DMS53 (cell line): Measurements from ENCODE around the gene DDI2.
A peak's percentile ranks its signal among the peaks of the same experiment; 100 is the strongest.
"Not testable (repeated sequence)": the region's sequence is repeated elsewhere in the genome, so short reads cannot be mapped to it uniquely, and the experiment has no call there.

Experiments used
- DNase-seq: peaks from one replicate; lab custom pipeline; 2025; lab: John Stamatoyannopoulos, UW

DDI2 gene

DNA sequence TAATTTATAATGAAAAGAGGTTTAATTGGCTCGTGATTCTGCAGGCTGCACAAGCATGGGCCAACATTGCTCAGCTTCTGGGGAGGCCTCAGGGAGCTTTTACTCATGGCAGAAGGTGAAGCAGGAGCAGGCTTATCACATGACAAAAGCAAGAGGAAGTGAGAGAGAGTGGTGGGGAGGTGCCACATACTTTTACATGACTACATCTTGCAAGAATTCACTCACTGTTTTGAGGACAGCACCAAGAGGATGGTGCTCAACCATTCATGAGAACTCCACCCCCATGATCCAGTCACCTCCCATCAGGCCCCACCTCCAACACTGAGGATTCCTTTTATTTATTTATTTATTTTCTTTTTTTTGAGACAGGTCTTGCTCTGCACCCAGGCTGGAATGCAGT lies 61.3 kb downstream of the DDI2 start:
- no peak for DNase-seq

- no peak for DNase-seq
These were observed 62.9 kb downstream of the DDI2 start for GRCh38 chr1:15680131-15680530.

DNA sequence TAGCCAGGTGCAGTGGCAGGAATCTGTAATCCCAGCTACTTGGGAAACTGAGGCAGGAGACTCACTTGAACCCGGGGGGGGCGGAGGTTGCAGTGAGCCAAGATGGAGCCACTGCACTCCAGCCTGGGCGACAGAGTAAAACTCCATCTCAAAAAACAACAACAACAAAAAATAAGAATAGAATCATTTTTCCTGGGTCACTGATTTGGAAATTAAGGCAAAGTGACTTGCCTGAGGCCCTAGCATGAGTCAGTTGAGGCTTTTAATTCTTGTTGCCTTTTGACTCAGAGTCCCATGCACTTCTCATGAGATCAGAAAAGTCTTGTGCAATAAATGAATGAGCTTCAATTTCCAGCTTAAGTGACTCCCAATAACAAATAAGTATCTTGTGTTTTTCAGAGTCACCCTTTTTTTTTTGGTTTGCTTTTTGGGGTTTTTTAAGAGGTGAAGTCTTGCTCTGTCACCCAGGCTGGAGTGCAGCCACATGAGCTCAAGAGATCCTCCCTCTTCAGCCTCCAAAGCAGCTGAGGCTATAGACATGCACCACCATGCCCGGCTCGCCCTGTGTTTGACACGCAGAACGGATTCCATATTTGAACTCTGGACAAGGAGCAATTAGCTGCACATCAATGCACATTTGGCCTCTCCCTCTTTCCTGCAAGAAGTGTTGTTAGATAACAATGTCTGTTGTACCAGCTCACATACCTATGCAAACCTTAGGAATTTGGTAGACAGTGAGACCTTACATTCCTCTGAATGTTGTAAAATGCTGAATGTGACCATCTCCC lies 63.5 kb downstream of the DDI2 start:
- no peak for DNase-seq

- DNase-seq: peak; percentile 21
These were observed 64.4 kb downstream of the DDI2 start for GRCh38 chr1:15681349-15682292.

DNA sequence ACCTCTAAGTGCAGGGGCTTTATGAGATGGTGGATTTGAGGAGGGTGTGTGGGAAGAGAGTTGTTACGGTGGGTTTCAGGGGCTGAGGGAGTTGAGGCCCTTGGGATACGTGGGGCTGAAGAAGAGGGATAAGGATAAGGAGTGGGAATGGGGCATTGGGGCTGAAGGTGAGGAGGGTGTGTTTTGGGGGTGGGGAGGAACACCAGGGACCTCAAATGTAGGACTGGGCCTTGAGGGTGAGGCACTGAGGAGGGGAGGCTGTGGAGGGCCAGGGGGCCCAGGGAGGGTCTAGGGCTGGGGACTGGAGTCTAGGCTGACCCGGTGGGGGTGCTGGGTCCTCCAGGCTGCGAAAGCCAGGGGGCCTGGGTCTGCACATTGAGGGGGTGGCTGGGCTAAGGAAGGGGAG lies 65.7 kb downstream of the DDI2 start:
- no peak for DNase-seq

- no peak for DNase-seq
These were observed 66.2 kb downstream of the DDI2 start for GRCh38 chr1:15683345-15684039.

GRCh38 chr1:15684042-15684461 lies 66.8 kb downstream of the DDI2 start, which contains the start of gene PLEKHM2:
TSS of gene PLEKHM2 (plus strand) at chr1:15684320. CDS start at chr1:15684559, 239 bp downstream.
- peak; percentile 69 for DNase-seq

GRCh38 chr1:15684468-15685291 lies 67.4 kb downstream of the DDI2 start:
- peak; percentile 51 for DNase-seq

DNA sequence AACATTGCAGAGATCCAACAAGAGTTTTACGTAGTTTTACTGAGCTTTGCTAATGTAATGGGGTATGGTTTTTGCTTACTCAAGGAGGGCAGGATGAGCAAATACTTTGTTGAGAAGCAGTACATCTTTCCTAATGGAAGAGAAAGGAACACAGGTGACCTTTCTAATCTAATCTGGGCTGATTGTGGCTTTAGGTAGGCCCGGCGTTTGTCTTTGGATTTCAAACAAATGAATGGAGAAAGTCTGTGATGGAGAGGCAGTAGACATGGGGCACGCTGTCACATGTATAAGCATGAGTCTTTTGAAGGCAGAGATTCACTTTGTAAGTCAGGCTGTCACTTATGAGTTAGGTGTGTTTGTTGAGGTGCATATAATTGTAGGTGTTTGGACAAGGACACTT lies 68.6 kb downstream of the DDI2 start:
- no peak for DNase-seq

DNA sequence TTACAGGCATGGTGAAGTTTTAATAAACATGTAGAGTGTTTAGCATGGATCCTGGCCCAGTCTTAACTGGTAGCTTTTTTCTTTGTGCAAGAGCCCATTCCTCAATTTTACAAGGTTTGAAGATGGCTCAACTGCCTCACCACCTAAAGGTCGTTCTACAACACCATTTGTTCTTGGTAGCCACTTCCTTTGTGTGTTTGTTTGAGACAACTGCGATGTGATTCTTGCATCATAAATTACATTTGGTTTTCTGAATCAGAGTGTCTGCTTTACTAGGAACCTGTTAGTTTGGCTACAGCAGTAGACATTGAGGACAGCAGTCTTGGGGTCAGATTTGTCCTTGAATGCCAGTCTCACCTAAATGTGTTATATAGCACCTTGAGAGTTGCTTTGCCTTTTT lies 70.2 kb downstream of the DDI2 start:
- no peak for DNase-seq

DNA sequence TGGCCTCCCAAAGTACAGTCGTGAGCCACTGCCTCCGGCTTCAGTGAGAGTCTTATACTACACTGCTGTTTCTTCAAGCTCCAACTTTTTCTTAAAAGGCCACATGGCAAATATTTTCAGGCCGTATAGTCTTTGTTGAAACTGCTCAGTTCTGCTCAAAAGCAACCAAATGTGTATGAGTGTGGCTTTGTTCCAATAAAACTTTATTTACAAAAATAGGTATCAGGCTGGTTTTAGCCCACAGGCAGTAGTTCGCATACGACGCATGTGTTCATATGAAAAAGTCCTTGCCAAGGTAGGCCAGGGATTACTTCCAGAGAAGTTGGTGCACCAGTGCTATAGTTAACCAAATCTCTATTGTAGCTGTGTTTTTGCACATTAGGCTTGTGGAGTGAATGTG lies 73.1 kb downstream of the DDI2 start:
- DNase-seq: no peak

- no peak for DNase-seq
These were observed 74.3 kb downstream of the DDI2 start for GRCh38 chr1:15691434-15692032.

DNA sequence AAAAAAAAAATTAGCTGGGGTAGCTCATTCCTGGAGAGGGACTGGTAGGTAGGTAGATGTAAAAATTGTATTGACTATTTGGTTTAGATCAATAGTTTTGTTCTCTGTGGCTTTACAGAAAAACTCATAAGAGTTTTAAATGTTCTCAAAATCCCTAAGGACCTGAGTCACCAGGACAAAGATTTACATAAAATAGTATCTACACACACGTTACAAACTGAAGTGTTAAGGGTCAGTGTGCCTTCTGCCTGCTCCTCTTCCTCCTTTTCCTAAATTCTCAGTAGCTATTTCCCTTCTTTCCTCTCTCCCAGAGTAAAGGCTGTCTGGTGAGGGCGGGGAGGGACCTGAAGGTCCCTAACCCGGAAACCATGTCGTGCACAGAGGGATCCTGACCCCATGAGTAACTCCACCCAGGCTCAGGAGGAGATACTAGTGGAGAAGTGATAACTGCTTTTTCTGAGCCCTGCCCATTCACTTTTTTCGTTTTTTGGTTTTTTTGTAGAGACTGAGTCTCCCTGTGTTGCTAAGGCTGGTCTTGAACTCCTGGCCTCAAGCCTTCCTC lies 74.9 kb downstream of the DDI2 start:
- DNase-seq: no peak

DNA sequence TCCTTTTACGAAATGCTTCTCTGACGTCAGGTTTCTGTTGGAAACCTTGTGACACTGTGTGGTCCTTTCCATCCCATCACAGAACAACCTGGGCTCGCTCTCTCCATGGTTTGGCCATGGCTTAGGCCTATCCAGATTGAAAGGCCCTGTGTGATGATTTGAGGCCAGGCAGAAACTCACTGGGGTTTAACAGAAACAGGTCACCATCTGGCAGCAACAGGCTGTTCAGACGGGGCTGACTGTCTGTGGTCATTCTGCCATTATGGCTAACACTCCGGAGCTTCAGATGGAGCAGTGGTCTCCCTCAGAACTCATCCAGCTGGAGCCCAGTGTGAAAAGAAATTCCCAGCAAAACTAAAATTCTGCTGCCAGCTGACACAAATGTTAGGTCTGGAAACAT lies 76.1 kb downstream of the DDI2 start:
- no peak for DNase-seq

DNA sequence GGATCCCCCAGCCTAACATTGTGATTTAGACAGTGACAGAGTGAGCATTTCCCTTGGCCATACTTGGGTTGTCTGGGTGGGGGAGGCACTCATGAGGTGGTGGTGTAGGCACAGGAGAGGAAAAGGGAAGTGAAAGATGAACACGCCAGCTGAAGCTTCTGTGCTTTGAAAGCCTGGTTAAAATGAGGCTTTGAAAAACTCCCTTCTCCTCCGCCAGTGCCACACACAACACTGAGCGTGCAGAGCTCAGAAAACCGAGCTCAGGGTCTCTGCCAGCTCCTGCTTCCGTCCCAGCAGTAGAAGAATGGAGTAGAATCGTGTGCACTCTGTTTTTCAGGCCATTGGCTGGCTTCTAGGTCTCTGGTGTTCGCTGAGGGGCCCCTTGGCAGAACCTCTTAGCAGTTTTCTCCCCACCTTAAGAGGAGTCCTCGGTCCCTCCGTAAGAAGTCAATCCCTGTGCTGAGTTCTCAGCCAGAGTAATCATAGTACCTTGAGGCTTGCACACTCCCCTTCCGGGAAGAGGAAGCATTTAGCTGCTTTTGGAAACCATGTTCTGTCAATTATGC lies 79.8 kb downstream of the DDI2 start:
- no peak for DNase-seq

GRCh38 chr1:15698201-15698600 lies 80.9 kb downstream of the DDI2 start:
- DNase-seq: no peak

GRCh38 chr1:15699321-15699720 lies 82.1 kb downstream of the DDI2 start:
- DNase-seq: not testable (repeated sequence)

- DNase-seq: no peak
These were observed 83.2 kb downstream of the DDI2 start for GRCh38 chr1:15700508-15700907.

DNA sequence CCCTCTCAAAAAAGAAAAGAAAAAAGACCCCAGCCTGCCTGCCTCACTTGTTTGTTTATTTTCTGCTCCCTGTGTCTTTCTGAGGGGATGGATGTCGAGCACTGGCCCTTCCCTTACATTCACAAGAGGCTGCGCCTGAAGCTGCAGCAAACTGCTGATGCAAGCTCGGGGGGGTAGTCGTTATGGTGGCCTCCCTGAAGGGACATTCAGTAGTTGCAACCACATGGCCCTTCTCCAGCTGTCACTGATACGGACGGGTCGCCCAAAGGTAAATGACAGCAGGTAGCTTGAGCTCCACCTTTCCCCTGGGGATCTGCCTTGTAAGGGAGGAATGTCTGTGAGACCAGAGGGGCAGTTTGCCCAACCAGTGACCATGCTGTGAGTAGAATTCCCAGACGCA lies 84.5 kb downstream of the DDI2 start:
- DNase-seq: no peak
